ENCODE measurements around the gene PITPNC1. TPM values are rescaled to one million over a fixed set of nuclear protein-coding genes. Genes with fewer than 3 reads are reported as not detected.
"Not testable (repeated sequence)": the region's sequence is repeated elsewhere in the genome, so short reads cannot be mapped to it uniquely, and the experiment has no call there.

PITPNC1 gene
- polyA plus RNA-seq, 1 donor from 2014 or later: 18.8 TPM

- H3K9me2 ChIP-seq (ENCODE audit: insufficient read depth, low read length): no peaks in the 10 kb centered on the region
- H3K4me2 ChIP-seq (ENCODE audit: low read length): no peak overlapping the region
- no peaks in the 10 kb centered on the region for H4K20me1 ChIP-seq (ENCODE audit: insufficient read depth)
- H3K27ac ChIP-seq (ENCODE audit: low read length): no peak overlapping the region
- H3K9ac ChIP-seq (ENCODE audit: low read length): no peak overlapping the region
- no peak overlapping the region for H2AFZ ChIP-seq (ENCODE audit: low read depth, low read length)
- H3F3A ChIP-seq (ENCODE audit: insufficient read depth, low read length, poor library complexity, severe bottlenecking): no peaks in the 10 kb centered on the region
- no peaks in the 10 kb centered on the region for H3K9me3 ChIP-seq (ENCODE audit: low read length)
- H3K27me3 ChIP-seq (ENCODE audit: insufficient read depth, low read depth, low read length): no peaks in the 10 kb centered on the region
- H3K4me3 ChIP-seq (ENCODE audit: low read length): no peak overlapping the region
- no peaks in the 10 kb centered on the region for H3K79me2 ChIP-seq (replicated peaks; ENCODE audit: insufficient read depth, low read length)
- TF ChIP-seq SMC3 (conservative IDR thresholded peaks at IDR 0.05; ENCODE audit: poor library complexity): no peak
- no peak for TF ChIP-seq POLR2AphosphoS5 (IDR thresholded peaks at IDR 0.05)
- TF ChIP-seq TAF1 (IDR thresholded peaks at IDR 0.05; ENCODE audit: low read depth): no peak
- no peak for TF ChIP-seq REST (IDR thresholded peaks at IDR 0.05; ENCODE audit: borderline replicate concordance)
- TF ChIP-seq EZH2 (IDR thresholded peaks at IDR 0.05; ENCODE audit: borderline replicate concordance, insufficient read depth, low read length, poor library complexity, severe bottlenecking): no peak
- TF ChIP-seq EP300 (conservative IDR thresholded peaks at IDR 0.05; ENCODE audit: poor library complexity, severe bottlenecking): no peak
- no peak for TF ChIP-seq MXI1 (conservative IDR thresholded peaks at IDR 0.05; ENCODE audit: poor library complexity, severe bottlenecking)
- no peak for TF ChIP-seq RAD21 (conservative IDR thresholded peaks at IDR 0.05)
- TF ChIP-seq CTCF (IDR thresholded peaks at IDR 0.05; ENCODE audit: poor library complexity, severe bottlenecking): no peak
- H3K36me3 ChIP-seq (ENCODE audit: insufficient read depth, low read length): no peaks in the 10 kb centered on the region
These were observed 201.0 kb downstream of the PITPNC1 start for GRCh38 chr17:67578142-67578457.

GRCh38 chr17:67578679-67579405 is 201.8 kb downstream of the PITPNC1 start:
- not testable (repeated sequence) for H3K27me3 ChIP-seq (ENCODE audit: insufficient read depth, low read depth, low read length); H3K27ac ChIP-seq (ENCODE audit: low read length); H3F3A ChIP-seq (ENCODE audit: insufficient read depth, low read length, poor library complexity, severe bottlenecking); H3K9me3 ChIP-seq (ENCODE audit: low read length); H3K4me2 ChIP-seq (ENCODE audit: low read length); H3K9ac ChIP-seq (ENCODE audit: low read length); H3K79me2 ChIP-seq (replicated peaks; ENCODE audit: insufficient read depth, low read length); H3K9me2 ChIP-seq (ENCODE audit: insufficient read depth, low read length); H3K36me3 ChIP-seq (ENCODE audit: insufficient read depth, low read length); H4K20me1 ChIP-seq (ENCODE audit: insufficient read depth); H3K4me3 ChIP-seq (ENCODE audit: low read length); H2AFZ ChIP-seq (ENCODE audit: low read depth, low read length)

GRCh38 chr17:67582673-67583081 is 205.6 kb downstream of the PITPNC1 start:
- H2AFZ ChIP-seq (ENCODE audit: low read depth, low read length): no peak overlapping the region

More at GRCh38 chr17:67582673-67583081, 205.6 kb downstream of the PITPNC1 start:
- TF ChIP-seq TAF1 (IDR thresholded peaks at IDR 0.05; ENCODE audit: low read depth) (no peak), CTCF (IDR thresholded peaks at IDR 0.05; ENCODE audit: poor library complexity, severe bottlenecking) (no peak), REST (IDR thresholded peaks at IDR 0.05; ENCODE audit: borderline replicate concordance) (no peak), SMC3 (conservative IDR thresholded peaks at IDR 0.05; ENCODE audit: poor library complexity) (no peak), EZH2 (IDR thresholded peaks at IDR 0.05; ENCODE audit: borderline replicate concordance, insufficient read depth, low read length, poor library complexity, severe bottlenecking) (no peak), RAD21 (conservative IDR thresholded peaks at IDR 0.05) (no peak), EP300 (conservative IDR thresholded peaks at IDR 0.05; ENCODE audit: poor library complexity, severe bottlenecking) (no peak), MXI1 (conservative IDR thresholded peaks at IDR 0.05; ENCODE audit: poor library complexity, severe bottlenecking) (no peak)
- Histone ChIP-seq H3K27me3 (ENCODE audit: insufficient read depth, low read depth, low read length) (no peaks in the 10 kb centered on the region), H3K27ac (ENCODE audit: low read length) (no peak overlapping the region), H3K4me3 (ENCODE audit: low read length) (no peak overlapping the region), H3K36me3 (ENCODE audit: insufficient read depth, low read length) (no peaks in the 10 kb centered on the region), H3K9me2 (ENCODE audit: insufficient read depth, low read length) (no peaks in the 10 kb centered on the region), H3K4me2 (ENCODE audit: low read length) (no peak overlapping the region), H3K9ac (ENCODE audit: low read length) (no peak overlapping the region), H3K79me2 (replicated peaks; ENCODE audit: insufficient read depth, low read length) (no peaks in the 10 kb centered on the region), H3K9me3 (ENCODE audit: low read length) (no peaks in the 10 kb centered on the region), H3F3A (ENCODE audit: insufficient read depth, low read length, poor library complexity, severe bottlenecking) (no peaks in the 10 kb centered on the region), H4K20me1 (ENCODE audit: insufficient read depth) (no peaks in the 10 kb centered on the region)

Measured in neural cell (in vitro differentiated cells).